MCF 10A (cell line): Measurements from ENCODE around the gene SLC12A9. TPM values are rescaled to one million over a fixed set of nuclear protein-coding genes. Genes with fewer than 3 reads are reported as not detected.

Experiments
- BruUV-seq: library from RNA; stranded (reverse); fragments of 400-500 nt; replicated peaks from 2 replicates; lab custom pipeline; 2021; lab: Mats Ljungman, UMichigan
- CTCF ChIA-PET: fragments of 300-600 bp; sonication (Branson Sonifier 250); formaldehyde crosslinking; extraction: SDS; loops from one replicate; lab custom pipeline; 2021; ENCODE audit warnings: antibody characterized with exemption, inconsistent platforms; lab: Yijun Ruan, JAX
- POLR2A ChIA-PET: fragments of 300-600, 350-650 bp; sonication (Branson Sonifier 250); formaldehyde crosslinking; extraction: SDS; loops from one replicate; lab custom pipeline; 2020; ENCODE audit warnings: antibody characterized with exemption, inconsistent platforms; lab: Yijun Ruan, JAX
- DNase-seq: peaks from one replicate; pipeline ENCODE4 v3.0.0-alpha.2; 2018; ENCODE audit not compliant: unreplicated experiment
- H3K27ac Mint-ChIP-seq: one replicate; pipeline ENCODE4 v1.8.0; 2022; ENCODE audit warnings: mild to moderate bottlenecking, low read depth, mixed read lengths; ENCODE audit not compliant: unreplicated experiment
- H3K27me3 Mint-ChIP-seq: one replicate; pipeline ENCODE4 v1.8.0; 2022; ENCODE audit warnings: mixed read lengths; ENCODE audit not compliant: insufficient read depth, unreplicated experiment
- H3K36me3 Mint-ChIP-seq: one replicate; pipeline ENCODE4 v1.8.0; 2022; ENCODE audit warnings: mild to moderate bottlenecking, moderate library complexity, mixed read lengths; ENCODE audit not compliant: insufficient read depth, unreplicated experiment
- H3K4me1 Mint-ChIP-seq: one replicate; pipeline ENCODE4 v1.8.0; 2022; ENCODE audit warnings: mixed read lengths; ENCODE audit not compliant: insufficient read depth, unreplicated experiment
- H3K4me3 Mint-ChIP-seq: one replicate; pipeline ENCODE4 v1.8.0; 2022; ENCODE audit warnings: mild to moderate bottlenecking, moderate library complexity, mixed read lengths; ENCODE audit not compliant: unreplicated experiment
- H3K9me3 Mint-ChIP-seq: one replicate; pipeline ENCODE4 v1.8.0; 2022; ENCODE audit warnings: mixed read lengths; ENCODE audit not compliant: unreplicated experiment
- intact Hi-C: fragments of 100-400 bp; cut with micrococcal nuclease; formaldehyde crosslinking; loops from 2 replicates; pipeline ENCODE4 v1.14.1; 2022
- total RNA-seq: library from RNA; stranded (reverse); gene quantifications from 2 replicates; pipeline ENCODE4 v1.2.3, GENCODE V29; 2022
- TF ChIP-seq, protein P1 (sequence below): fragments of 200-600 bp; IDR thresholded peaks from one replicate; pipeline ENCODE4 v1.8.0; 2022; ENCODE audit warnings: antibody characterized with exemption, mild to moderate bottlenecking; ENCODE audit not compliant: unreplicated experiment

The SLC12A9 gene
- total RNA-seq, 1 experiment from 2014 or later: 19.2 TPM

DNA sequence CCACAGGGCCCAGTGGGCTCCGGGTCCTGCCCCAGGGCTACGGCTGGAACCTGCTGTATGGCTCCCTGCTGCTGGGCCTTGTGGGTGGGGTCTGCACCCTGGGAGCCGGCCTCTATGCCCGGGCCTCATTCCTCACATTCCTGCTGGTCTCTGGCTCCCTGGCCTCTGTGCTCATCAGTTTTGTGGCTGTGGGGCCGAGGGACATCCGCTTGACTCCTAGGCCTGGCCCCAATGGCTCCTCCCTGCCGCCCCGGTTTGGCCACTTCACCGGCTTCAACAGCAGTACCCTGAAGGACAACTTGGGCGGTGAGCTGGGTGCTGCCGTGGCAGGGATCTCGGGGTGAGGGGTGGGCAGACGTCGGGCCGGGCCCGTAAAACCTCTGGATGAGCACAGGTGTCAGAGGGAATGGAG is 4.4 kb downstream of the SLC12A9 start:
- POLR2A ChIA-PET: interaction anchor here (0.9 kb wide), 1 partner anchor 18 kb away, joined by 3 read pairs; the partner anchor contains the start of gene SRRT
- peak overlapping the region; percentile 59 for H3K27ac Mint-ChIP-seq
- peaks cover 3% of the 10 kb centered on the region for H3K4me1 Mint-ChIP-seq
- TF ChIP-seq, protein P1, sequence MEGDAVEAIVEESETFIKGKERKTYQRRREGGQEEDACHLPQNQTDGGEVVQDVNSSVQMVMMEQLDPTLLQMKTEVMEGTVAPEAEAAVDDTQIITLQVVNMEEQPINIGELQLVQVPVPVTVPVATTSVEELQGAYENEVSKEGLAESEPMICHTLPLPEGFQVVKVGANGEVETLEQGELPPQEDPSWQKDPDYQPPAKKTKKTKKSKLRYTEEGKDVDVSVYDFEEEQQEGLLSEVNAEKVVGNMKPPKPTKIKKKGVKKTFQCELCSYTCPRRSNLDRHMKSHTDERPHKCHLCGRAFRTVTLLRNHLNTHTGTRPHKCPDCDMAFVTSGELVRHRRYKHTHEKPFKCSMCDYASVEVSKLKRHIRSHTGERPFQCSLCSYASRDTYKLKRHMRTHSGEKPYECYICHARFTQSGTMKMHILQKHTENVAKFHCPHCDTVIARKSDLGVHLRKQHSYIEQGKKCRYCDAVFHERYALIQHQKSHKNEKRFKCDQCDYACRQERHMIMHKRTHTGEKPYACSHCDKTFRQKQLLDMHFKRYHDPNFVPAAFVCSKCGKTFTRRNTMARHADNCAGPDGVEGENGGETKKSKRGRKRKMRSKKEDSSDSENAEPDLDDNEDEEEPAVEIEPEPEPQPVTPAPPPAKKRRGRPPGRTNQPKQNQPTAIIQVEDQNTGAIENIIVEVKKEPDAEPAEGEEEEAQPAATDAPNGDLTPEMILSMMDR: no peak
- intact Hi-C loops: no loop called here
- no peak for DNase-seq
- CTCF ChIA-PET: no interaction called here
- H3K4me3 Mint-ChIP-seq: no peak overlapping the region
- H3K27me3 Mint-ChIP-seq: no peaks in the 10 kb centered on the region
- H3K9me3 Mint-ChIP-seq: no peaks in the 10 kb centered on the region
- H3K36me3 Mint-ChIP-seq: peaks cover 33% of the 10 kb centered on the region
- no TSS peak for BruUV-seq

DNA sequence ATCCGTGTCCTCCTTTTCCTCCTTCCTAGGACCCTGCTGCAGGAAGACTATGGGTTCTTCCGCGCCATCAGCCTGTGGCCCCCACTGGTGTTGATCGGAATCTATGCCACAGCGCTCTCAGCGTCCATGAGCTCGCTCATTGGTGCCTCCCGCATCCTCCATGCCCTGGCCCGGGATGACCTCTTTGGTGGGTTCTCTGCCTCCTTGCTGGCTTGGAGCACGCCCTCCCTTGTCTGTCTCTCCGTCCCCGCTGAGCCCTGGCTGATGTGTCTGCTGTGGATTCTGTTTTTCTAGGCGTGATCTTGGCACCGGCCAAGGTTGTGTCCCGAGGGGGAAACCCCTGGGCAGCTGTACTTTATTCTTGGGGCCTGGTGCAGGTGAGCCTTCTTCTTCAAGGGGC is 7.3 kb downstream of the SLC12A9 start:
- Mint-ChIP-seq H3K27me3 (no peaks in the 10 kb centered on the region), H3K4me3 (no peak overlapping the region), H3K4me1 (no peaks in the 10 kb centered on the region), H3K9me3 (no peaks in the 10 kb centered on the region), H3K27ac (no peak overlapping the region), H3K36me3 (peaks cover 50% of the 10 kb centered on the region)
- no peak for DNase-seq
- no TSS peak for BruUV-seq
- POLR2A ChIA-PET: no interaction called here
- CTCF ChIA-PET: no interaction called here
- TF ChIP-seq, protein P1: no peak
- intact Hi-C loops: no loop called here

DNA sequence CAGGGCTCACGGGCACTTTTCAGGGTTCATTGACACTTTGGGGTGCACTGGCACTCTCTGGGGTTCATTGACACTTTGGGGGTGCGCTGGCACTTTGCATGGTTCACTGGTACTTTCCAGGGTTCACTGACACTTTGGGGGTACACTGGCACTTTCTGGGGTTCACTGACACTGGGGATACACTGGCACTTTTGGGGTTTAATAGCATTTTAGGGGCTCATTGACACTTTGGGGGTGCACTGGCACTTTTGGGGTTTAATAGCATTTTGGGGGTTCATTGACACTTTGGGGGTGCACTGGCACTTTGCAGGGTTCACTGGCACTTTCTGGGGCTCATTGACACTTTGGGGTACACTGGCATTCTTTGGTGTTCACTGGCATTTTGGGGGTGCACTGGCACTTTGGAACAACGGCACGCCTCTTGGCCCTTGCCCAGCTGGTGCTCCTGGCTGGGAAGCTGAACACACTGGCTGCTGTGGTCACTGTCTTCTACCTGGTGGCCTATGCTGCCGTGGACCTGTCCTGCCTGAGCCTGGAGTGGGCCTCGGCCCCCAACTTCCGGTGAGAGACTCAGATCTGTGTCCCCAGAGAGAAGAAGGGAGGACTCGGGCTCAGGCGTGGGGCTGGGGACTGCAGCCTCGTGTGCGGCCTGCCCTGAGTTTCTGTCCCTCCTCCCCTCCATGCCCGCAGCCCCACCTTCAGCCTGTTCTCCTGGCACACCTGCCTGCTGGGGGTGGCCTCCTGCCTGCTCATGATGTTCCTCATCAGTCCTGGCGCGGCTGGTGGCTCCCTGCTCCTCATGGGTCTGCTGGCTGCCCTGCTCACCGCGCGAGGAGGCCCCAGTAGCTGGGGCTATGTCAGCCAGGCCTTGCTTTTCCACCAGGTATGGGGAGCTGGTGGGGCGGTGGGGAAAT is 8.4 kb downstream of the SLC12A9 start:
- no TSS peak for BruUV-seq
- peaks cover 43% of the 10 kb centered on the region for H3K36me3 Mint-ChIP-seq
- intact Hi-C loops: no loop called here
- POLR2A ChIA-PET: no interaction called here
- CTCF ChIA-PET: interaction anchor here (0.7 kb wide), 1 partner anchor 12 kb away, joined by 3 read pairs; no protein-coding TSS in a partner anchor
- H3K4me3 Mint-ChIP-seq: no peak overlapping the region
- no peaks in the 10 kb centered on the region for H3K27me3 Mint-ChIP-seq
- H3K27ac Mint-ChIP-seq: no peak overlapping the region
- no peak for DNase-seq
- no peaks in the 10 kb centered on the region for H3K4me1 Mint-ChIP-seq
- TF ChIP-seq, protein P1: no peak
- no peaks in the 10 kb centered on the region for H3K9me3 Mint-ChIP-seq

DNA sequence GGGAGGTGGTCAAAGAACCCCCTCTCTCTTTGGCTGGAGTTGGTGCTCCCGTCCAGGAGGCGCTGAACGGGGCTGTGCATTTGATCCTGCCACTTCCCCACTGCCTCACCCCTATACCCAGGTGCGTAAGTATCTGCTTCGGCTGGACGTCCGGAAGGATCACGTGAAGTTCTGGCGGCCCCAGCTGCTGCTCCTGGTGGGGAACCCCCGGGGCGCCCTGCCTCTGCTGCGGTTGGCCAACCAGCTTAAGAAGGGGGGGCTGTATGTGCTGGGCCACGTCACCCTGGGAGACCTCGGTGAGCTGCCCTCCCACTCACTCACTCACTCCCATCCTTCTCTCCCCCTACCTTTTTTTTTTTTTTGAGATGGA is 9.1 kb downstream of the SLC12A9 start:
- no peaks in the 10 kb centered on the region for H3K27me3 Mint-ChIP-seq
- no peak overlapping the region for H3K4me3 Mint-ChIP-seq
- no peak overlapping the region for H3K27ac Mint-ChIP-seq
- no peak for DNase-seq
- no peaks in the 10 kb centered on the region for H3K4me1 Mint-ChIP-seq
- POLR2A ChIA-PET: no interaction called here
- TF ChIP-seq, protein P1: no peak
- H3K36me3 Mint-ChIP-seq: peaks cover 44% of the 10 kb centered on the region
- intact Hi-C loops: no loop called here
- H3K9me3 Mint-ChIP-seq: no peaks in the 10 kb centered on the region
- CTCF ChIA-PET: interaction anchor here (0.6 to 0.7 kb wide), 3 partner anchors 10 to 293 kb away, joined by 3 read pairs; no protein-coding TSS in a partner anchor
- BruUV-seq: no TSS peak
